ENCODE measurements around the gene GPANK1. TPM values are rescaled to one million over a fixed set of nuclear protein-coding genes. Genes with fewer than 3 reads are reported as not detected.

Gene GPANK1
- total and polyA plus RNA-seq, 9 of the 15 experiments (the other 6 are each of a cell fraction or from before 2014, with no cell fraction given) = 32.2 to 111 (median 46.3) TPM

GRCh38 chr6:31631681-31632278, 33.0 kb downstream of the GPANK1 start:
- Histone ChIP-seq H3K9me1 (ENCODE audit: control insufficient read depth, insufficient read depth, low read length) (no peaks in the 10 kb centered on the region), H3K4me2 (ENCODE audit: insufficient read depth, low read length) (no peak overlapping the region), H3K9ac (ENCODE audit: insufficient read depth in 1 of 2, low read depth in 2 of 2, low read length in 2 of 2) (peak overlapping the region in 1 of 2 experiments; percentile 79; a peak in 2 of 4 replicates), H4K20me1 (replicated peaks; ENCODE audit: control insufficient read depth, insufficient read depth, low read length) (peaks cover 24% of the 10 kb centered on the region), H3K4me1 (replicated peaks in 1 of 2; ENCODE audit: control insufficient read depth in 2 of 2, insufficient read depth in 2 of 2, low read length in 2 of 2) (peaks cover 0 to 26% of the 10 kb centered on the region in 2 experiments; a peak in 1 of 5 replicates), H3K27ac (ENCODE audit: extremely low read depth, low read depth, low read length) (no peak overlapping the region), H3K27me3 (ENCODE audit: control insufficient read depth in 2 of 2, insufficient read depth in 2 of 2, low read length in 2 of 2) (no peaks in the 10 kb centered on the region), H3K9me3 (replicated peaks; ENCODE audit: control insufficient read depth, insufficient read depth, low read depth, low read length) (no peaks in the 10 kb centered on the region), H3K4me3 (no peak overlapping the region), H3K79me2 (ENCODE audit: control insufficient read depth, insufficient read depth, low read length) (peaks cover 21% of the 10 kb centered on the region; the same call in 1 of the 3 replicates), H2AFZ (ENCODE audit: low read depth, low read length) (no peak overlapping the region), H3K36me3 (ENCODE audit: control insufficient read depth, insufficient read depth, low read length) (peaks cover 100% of the 10 kb centered on the region)
- no peak for DNase-seq (ENCODE audit: extremely low read depth in 1 of 4, low spot score in 3 of 4)
- no peak for FAIRE-seq
- intact Hi-C loops (cut with micrococcal nuclease) = no loop called here
- ChIA-PET CTCF (ENCODE audit: low intra/inter-chr PET ratio) (no interaction called here), POLR2A (interaction anchor here (0.8 to 14.8 kb wide), 3 partner anchors 4 to 20 kb away, joined by 10 to 274 read pairs (median 274); partner anchors contain the start of genes BAG6 and PRRC2A)
- in situ Hi-C loops (cut with MboI) = no loop called here
- 96% methylated on average over 24 of the region's 32 CpGs for WGBS (ENCODE audit: insufficient coverage, low coverage, missing lambda C conversion rate)
- no TSS peak for BruUV-seq (replicated peaks)
- TF ChIP-seq RBFOX2 (IDR thresholded peaks at IDR 0.05; ENCODE audit: low read depth, low read length) = peak; percentile 65
- peak; percentile 91 for TF ChIP-seq RBM22 (IDR thresholded peaks at IDR 0.05; ENCODE audit: low read depth, low read length, poor library complexity, severe bottlenecking)
- peak; percentile 48 for TF ChIP-seq E2F8 (IDR thresholded peaks at IDR 0.05; ENCODE audit: low read depth, partially characterized antibody)
- peak; percentile 12 for TF ChIP-seq CCNT2 (IDR thresholded peaks at IDR 0.05; ENCODE audit: borderline replicate concordance, extremely low read depth, insufficient read length, low read depth, low read length)
- TF ChIP-seq POLR2G (IDR thresholded peaks at IDR 0.05; ENCODE audit: low read depth, low read length) = peak; percentile 55; the same call in 1 of the 2 replicates
- no peak for TF ChIP-seq ZNF695 (CRISPR knock-in tag; IDR thresholded peaks at IDR 0.05)
- peak; percentile 70 for TF ChIP-seq POLR2B (IDR thresholded peaks at IDR 0.05; ENCODE audit: low read depth, partially characterized antibody)
- no peak for TF ChIP-seq BRF1 (IDR thresholded peaks at IDR 0.05; ENCODE audit: borderline replicate concordance, extremely low read depth, insufficient read length)
- TF ChIP-seq POLR2AphosphoS5 (IDR thresholded peaks at IDR 0.05; ENCODE audit: control insufficient read depth, insufficient read depth, low read depth, low read length) = peak; percentile 32; the same call in 1 of the 2 replicates
- peak; percentile 47 for TF ChIP-seq ZBTB33 (CRISPR knock-in tag; IDR thresholded peaks at IDR 0.05)
- 0 out of 2 replicates have a peak, but pooled peaks have one; percentile 36 for TF ChIP-seq ZNF263 (CRISPR knock-in tag; IDR thresholded peaks at IDR 0.05; ENCODE audit: borderline replicate concordance)
- no peak for TF ChIP-seq PTRF (tag; IDR thresholded peaks at IDR 0.05)
- peak; percentile 32 for ATAC-seq
